ENCODE results near the gene TM9SF4. TPM values are rescaled to one million over a fixed set of nuclear protein-coding genes. Genes with fewer than 3 reads are reported as not detected.
A peak's percentile ranks its signal among the peaks of the same experiment; 100 is the strongest.

The TM9SF4 gene
- polyA plus RNA-seq, 1 experiment = 101 TPM

DNA sequence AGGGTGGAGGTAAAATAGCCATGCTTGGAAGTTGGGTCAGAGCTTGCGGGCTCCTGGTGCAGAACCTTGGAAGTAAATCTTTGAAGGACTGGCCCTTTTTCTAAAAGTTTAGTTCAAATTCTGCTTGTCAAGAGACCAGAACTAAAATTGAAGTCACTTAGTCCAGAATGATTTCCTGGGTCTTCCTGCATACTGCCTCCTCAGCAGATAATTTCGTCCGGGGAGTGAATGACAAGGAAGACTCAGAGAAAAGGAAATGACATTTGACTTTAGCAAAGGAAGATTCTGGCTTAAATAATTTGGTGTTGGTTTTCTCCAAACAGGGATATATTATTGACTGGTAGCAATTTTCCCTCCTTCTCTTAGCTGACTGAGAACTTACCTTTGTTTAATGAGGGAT, 1.2 kb downstream of the TM9SF4 start:
- TF ChIP-seq, protein P1, sequence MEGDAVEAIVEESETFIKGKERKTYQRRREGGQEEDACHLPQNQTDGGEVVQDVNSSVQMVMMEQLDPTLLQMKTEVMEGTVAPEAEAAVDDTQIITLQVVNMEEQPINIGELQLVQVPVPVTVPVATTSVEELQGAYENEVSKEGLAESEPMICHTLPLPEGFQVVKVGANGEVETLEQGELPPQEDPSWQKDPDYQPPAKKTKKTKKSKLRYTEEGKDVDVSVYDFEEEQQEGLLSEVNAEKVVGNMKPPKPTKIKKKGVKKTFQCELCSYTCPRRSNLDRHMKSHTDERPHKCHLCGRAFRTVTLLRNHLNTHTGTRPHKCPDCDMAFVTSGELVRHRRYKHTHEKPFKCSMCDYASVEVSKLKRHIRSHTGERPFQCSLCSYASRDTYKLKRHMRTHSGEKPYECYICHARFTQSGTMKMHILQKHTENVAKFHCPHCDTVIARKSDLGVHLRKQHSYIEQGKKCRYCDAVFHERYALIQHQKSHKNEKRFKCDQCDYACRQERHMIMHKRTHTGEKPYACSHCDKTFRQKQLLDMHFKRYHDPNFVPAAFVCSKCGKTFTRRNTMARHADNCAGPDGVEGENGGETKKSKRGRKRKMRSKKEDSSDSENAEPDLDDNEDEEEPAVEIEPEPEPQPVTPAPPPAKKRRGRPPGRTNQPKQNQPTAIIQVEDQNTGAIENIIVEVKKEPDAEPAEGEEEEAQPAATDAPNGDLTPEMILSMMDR (IDR thresholded peaks at IDR 0.05; ENCODE audit: insufficient read depth, low read depth, low read length) = no peak
- Histone ChIP-seq H3K36me3 (ENCODE audit: control insufficient read depth, insufficient read depth, low read length) (peaks cover 3% of the 10 kb centered on the region; the same call in 1 of the 2 replicates), H3K27me3 (ENCODE audit: control insufficient read depth, insufficient read depth, low read length) (no peaks in the 10 kb centered on the region), H3K4me3 (ENCODE audit: low read depth, low read length) (peak overlapping the region; percentile 83)
- ChIA-PET POLR2A (no interaction called here), CTCF (interaction anchor here (0.6 to 1.7 kb wide), 4 partner anchors 9 to 79 kb away, joined by 3 to 6 read pairs (median 3); no protein-coding TSS in a partner anchor)
- DNase-seq (ENCODE audit: low read depth) = no peak

DNA sequence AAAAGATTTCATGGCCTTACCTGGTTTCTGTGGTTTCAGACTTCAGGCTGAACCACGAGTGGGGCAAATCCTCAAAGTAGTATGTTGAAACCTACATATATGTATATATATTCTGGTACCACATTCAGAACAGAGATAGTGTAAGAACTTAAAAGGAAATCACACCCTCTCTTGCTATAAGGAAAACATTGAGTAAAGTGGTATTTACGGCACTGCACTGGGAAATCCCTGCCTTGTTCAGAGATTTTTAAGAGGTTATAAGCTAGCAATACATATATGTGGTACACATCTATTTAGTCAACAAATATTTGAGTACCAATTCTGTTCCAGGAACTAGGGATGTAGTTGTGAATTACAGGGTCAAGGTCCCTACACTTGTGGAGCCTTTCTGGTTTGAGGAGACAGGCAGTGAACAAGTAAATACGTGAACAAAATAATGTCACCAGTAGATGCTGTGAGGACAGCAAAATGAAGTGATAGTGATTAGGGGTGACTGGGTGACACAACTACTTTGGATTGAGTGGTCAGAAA, 1.7 kb downstream of the TM9SF4 start:
- CTCF ChIA-PET = interaction anchor here (0.6 to 1.7 kb wide), 3 partner anchors 9 to 79 kb away, joined by 3 to 6 read pairs (median 3); no protein-coding TSS in a partner anchor
- TF ChIP-seq, protein P1 (IDR thresholded peaks at IDR 0.05; ENCODE audit: insufficient read depth, low read depth, low read length) = no peak
- H3K4me3 ChIP-seq (ENCODE audit: low read depth, low read length) = no peak overlapping the region

DNA sequence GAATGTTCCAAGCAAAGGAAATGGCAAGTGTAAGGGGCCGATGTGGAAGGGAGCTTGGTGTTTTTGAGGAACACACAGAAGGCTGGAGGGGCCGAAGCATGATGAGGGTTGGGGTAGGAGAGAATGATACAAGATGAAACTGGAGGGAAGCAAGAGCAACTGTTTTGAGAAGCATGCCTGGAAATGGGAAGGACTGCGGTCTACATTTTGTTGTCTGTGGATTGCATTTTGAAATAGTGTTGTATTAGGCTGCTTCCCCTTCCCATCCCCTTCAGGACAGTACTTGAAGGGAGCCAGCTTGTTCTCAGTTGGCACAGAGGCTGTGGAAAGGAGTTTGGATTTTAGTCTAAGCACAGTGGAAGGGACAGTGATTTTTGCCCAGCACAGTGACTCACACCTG, 2.2 kb downstream of the TM9SF4 start:
- ChIA-PET POLR2A (no interaction called here), CTCF (no interaction called here)
- TF ChIP-seq, protein P1 (IDR thresholded peaks at IDR 0.05; ENCODE audit: insufficient read depth, low read depth, low read length) = no peak

More for the DNA sequence above, 1.7 kb downstream of the TM9SF4 start:
- Histone ChIP-seq H3K36me3 (ENCODE audit: control insufficient read depth, insufficient read depth, low read length) (peaks cover 3% of the 10 kb centered on the region; the same call in 1 of the 2 replicates), H3K27me3 (ENCODE audit: control insufficient read depth, insufficient read depth, low read length) (no peaks in the 10 kb centered on the region)
- DNase-seq (ENCODE audit: low read depth) = no peak
- POLR2A ChIA-PET = no interaction called here

DNA sequence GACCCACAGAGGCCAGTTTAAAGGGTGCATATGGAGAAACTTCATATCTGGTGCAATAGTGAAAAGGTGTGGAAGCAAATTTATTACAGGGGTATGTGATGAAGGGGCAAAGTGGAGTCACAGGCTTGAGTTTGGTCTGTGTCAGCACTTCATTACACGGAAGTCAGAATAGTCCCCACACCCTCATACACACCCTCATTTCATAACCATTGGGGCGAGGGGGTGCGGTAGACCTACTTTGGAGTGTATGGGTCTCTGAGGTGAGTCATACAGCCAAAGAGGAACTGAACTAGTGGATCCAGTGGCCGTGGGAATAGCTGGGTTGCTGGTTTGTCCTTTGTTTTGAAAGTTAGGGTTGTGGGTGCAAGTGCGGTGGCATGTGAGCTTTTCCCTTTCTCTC, 3.3 kb downstream of the TM9SF4 start:
- TF ChIP-seq, protein P1 (IDR thresholded peaks at IDR 0.05; ENCODE audit: insufficient read depth, low read depth, low read length) = no peak
- POLR2A ChIA-PET = no interaction called here

More for the DNA sequence above, 2.2 kb downstream of the TM9SF4 start:
- no peak for DNase-seq (ENCODE audit: low read depth)
- Histone ChIP-seq H3K4me3 (ENCODE audit: low read depth, low read length) (no peak overlapping the region), H3K36me3 (ENCODE audit: control insufficient read depth, insufficient read depth, low read length) (peaks cover 3% of the 10 kb centered on the region; the same call in 1 of the 2 replicates), H3K27me3 (ENCODE audit: control insufficient read depth, insufficient read depth, low read length) (no peaks in the 10 kb centered on the region)

DNA sequence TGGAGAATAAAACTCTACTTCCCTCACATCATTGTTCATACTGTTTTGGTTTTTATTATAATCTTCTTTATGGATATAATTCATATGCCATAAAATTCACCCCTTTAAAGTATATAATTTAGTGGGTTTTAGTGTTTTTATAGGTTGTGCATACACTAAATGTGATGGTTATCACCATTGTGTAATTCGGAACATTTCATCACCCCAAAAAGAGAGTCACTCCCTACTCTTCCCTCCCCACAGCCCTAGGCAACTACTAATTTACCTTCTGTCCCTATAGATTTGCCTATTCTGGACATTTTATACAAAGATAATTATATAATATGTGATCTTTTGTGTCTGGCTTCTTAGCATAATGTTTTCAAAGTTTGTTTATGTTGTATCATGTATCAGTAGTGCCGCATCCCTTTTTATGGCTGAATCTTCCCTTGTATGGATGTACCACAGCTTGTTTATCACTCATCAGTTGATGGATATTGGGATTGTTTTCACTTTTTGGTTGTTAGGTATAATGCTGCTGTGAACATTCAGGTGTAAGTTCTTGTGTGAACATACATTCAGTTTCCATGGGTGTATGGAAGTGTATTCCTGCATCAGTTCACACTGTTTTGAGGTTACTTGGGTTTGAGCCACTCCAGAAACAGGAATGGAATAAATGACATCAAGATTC, 4.2 kb downstream of the TM9SF4 start:
- Histone ChIP-seq H3K36me3 (ENCODE audit: control insufficient read depth, insufficient read depth, low read length) (peaks cover 3% of the 10 kb centered on the region; the same call in 1 of the 2 replicates), H3K27me3 (ENCODE audit: control insufficient read depth, insufficient read depth, low read length) (no peaks in the 10 kb centered on the region), H3K4me3 (ENCODE audit: low read depth, low read length) (no peak overlapping the region)
- DNase-seq (ENCODE audit: low read depth) = no peak
- POLR2A ChIA-PET = no interaction called here
- CTCF ChIA-PET = no interaction called here
- TF ChIP-seq, protein P1 (IDR thresholded peaks at IDR 0.05; ENCODE audit: insufficient read depth, low read depth, low read length) = no peak

More for the DNA sequence above, 3.3 kb downstream of the TM9SF4 start:
- no peak for DNase-seq (ENCODE audit: low read depth)
- no peak overlapping the region for H3K4me3 ChIP-seq (ENCODE audit: low read depth, low read length)
- H3K36me3 ChIP-seq (ENCODE audit: control insufficient read depth, insufficient read depth, low read length) = peaks cover 3% of the 10 kb centered on the region; the same call in 1 of the 2 replicates
- CTCF ChIA-PET = no interaction called here
- H3K27me3 ChIP-seq (ENCODE audit: control insufficient read depth, insufficient read depth, low read length) = no peaks in the 10 kb centered on the region

Measured in BJ (cell line).